Body of pancreas (tissue), 4 donors: Measurements from ENCODE around the gene RPS16. TPM values are rescaled to one million over a fixed set of nuclear protein-coding genes. Genes with fewer than 3 reads are reported as not detected.

ENCODE experiments used
- ATAC-seq: fragments of 150-250 bp; one replicate; pipeline ENCODE4 v1.9.1; 2016
- DNase-seq, 4 donors: peaks; one replicate each; pipeline ENCODE4 v3.0.0-alpha.2; 2019
- H3K27ac ChIP-seq, 4 donors: fragments of 200-600 bp; sonication (generic); 1 replicate in 3 of 4; 2 replicates in 1 of 4; pipeline versions ENCODE4 v1.5.1 to v1.6.1; 2016 to 2019; ENCODE audit warnings: mild to moderate bottlenecking in 1 of 4, mixed read lengths in 1 of 4, moderate library complexity in 1 of 4
- H3K27me3 ChIP-seq, 2 donors: fragments of 200-600 bp; sonication (generic); one replicate each; pipeline ENCODE4 v1.6.0; 2016; ENCODE audit warnings: mild to moderate bottlenecking in 1 of 2
- H3K36me3 ChIP-seq, 2 donors: fragments of 200-600 bp; sonication (generic); replicated peaks in 1 of 2; 2 replicates each; pipeline ENCODE4 v1.5.1; 2016; ENCODE audit warnings: low read depth in 2 of 2; ENCODE audit not compliant: insufficient read depth in 1 of 2
- H3K4me1 ChIP-seq: fragments of 200-600 bp; sonication (generic); one replicate; pipeline ENCODE4 v1.6.0; 2016
- H3K4me3 ChIP-seq, 2 donors: fragments of 200-600 bp; sonication (generic); 1 replicate in 1 of 2; 2 replicates in 1 of 2; pipeline ENCODE4 v1.5.1; 2016 to 2019
- H3K9me3 ChIP-seq, 3 donors: fragments of 200-600 bp; sonication (generic); 1 replicate in 2 of 3; 2 replicates in 1 of 3; pipeline ENCODE4 v1.5.1; 2016
- CTCF ChIP-seq, 7 experiments: fragments of 450-650 bp in 4 of 7; fragments of 200-600 bp in 3 of 7; sonication (generic) in 3 of 7; IDR thresholded peaks; one replicate each; pipeline ENCODE4 v1.5.1; 2016 to 2019; ENCODE audit warnings: antibody characterized with exemption in 7 of 7
- POLR2A ChIP-seq, 3 donors: fragments of 450-650 bp; IDR thresholded peaks; one replicate each; pipeline ENCODE4 v1.6.1; 2016; ENCODE audit warnings: antibody characterized with exemption in 3 of 3, mild to moderate bottlenecking in 2 of 3
- WGBS, 2 donors: methylation state at CpG; one replicate each; pipeline ENCODE4 v1.1.5; 2017; 5-methylcytosine and 5-hydroxymethylcytosine counted together
- intact Hi-C: fragments of 100-400 bp; cut with DNase I; formaldehyde crosslinking; loops from one replicate; pipeline ENCODE4 v1.15.1; 2023
- total RNA-seq, 2 donors: library from RNA; depleted of rRNA; stranded (reverse); fragments of >200 nt; gene quantifications; one replicate each; pipeline ENCODE4 v1.1.0, GENCODE V29; 2016

RPS16 gene
- total RNA-seq, 2 donors from 2014 or later: 573 to 1,475 TPM

- Histone ChIP-seq H3K27me3 (no peaks in the 10 kb centered on the region), H3K4me3 (no peak overlapping the region), H3K9me3 (no peaks in the 10 kb centered on the region), H3K27ac (no peak overlapping the region), H3K36me3 (peaks cover 35 to 86% of the 10 kb centered on the region in 2 donors), H3K4me1 (no peaks in the 10 kb centered on the region)
- ATAC-seq (no peak), DNase-seq (no peak)
- no peak for TF ChIP-seq POLR2A (IDR thresholded peaks at IDR 0.05)
- TF ChIP-seq CTCF (IDR thresholded peaks at IDR 0.05): no peak
- WGBS, 2 donors: 72 to 91% methylated on average over 6 of the region's 6 CpGs
- intact Hi-C loops: no loop called here
Observed at GRCh38 chr19:39469567-39469966, 33.8 kb upstream of the RPS16 start.

GRCh38 chr19:39469036-39469435 lies 33.3 kb upstream of the RPS16 start:
- no peak for DNase-seq
- Histone ChIP-seq H3K36me3 (peaks cover 29 to 85% of the 10 kb centered on the region in 2 donors), H3K27me3 (no peaks in the 10 kb centered on the region), H3K4me3 (no peak overlapping the region), H3K9me3 (no peaks in the 10 kb centered on the region), H3K4me1 (no peaks in the 10 kb centered on the region), H3K27ac (no peak overlapping the region)
- TF ChIP-seq POLR2A (IDR thresholded peaks at IDR 0.05) (no peak), CTCF (IDR thresholded peaks at IDR 0.05) (no peak)
- intact Hi-C loops: no loop called here
- ATAC-seq: no peak
- 80 to 85% methylated on average over 7 to 9 of the region's 11 CpGs for WGBS, 2 donors

GRCh38 chr19:39467941-39468340 lies 32.2 kb upstream of the RPS16 start:
- Histone ChIP-seq H3K27ac (no peak overlapping the region), H3K4me3 (no peak overlapping the region), H3K27me3 (no peaks in the 10 kb centered on the region), H3K9me3 (no peaks in the 10 kb centered on the region), H3K4me1 (no peaks in the 10 kb centered on the region), H3K36me3 (peaks cover 29 to 78% of the 10 kb centered on the region in 2 donors)
- TF ChIP-seq CTCF (IDR thresholded peaks at IDR 0.05) (no peak), POLR2A (IDR thresholded peaks at IDR 0.05) (no peak)
- intact Hi-C loops: no loop called here
- WGBS, 2 donors: 95% methylated on average over 7 of the region's 7 CpGs; no CpG with 5 or more reads in 1 of the 2 donors
- no peak for DNase-seq
- ATAC-seq: no peak

GRCh38 chr19:39465956-39466747 lies 30.4 kb upstream of the RPS16 start:
- H3K36me3 ChIP-seq: peaks cover 24 to 62% of the 10 kb centered on the region in 2 donors

More at GRCh38 chr19:39465956-39466747, 30.4 kb upstream of the RPS16 start:
- TF ChIP-seq POLR2A (IDR thresholded peaks at IDR 0.05): no peak
- no peak for TF ChIP-seq CTCF (IDR thresholded peaks at IDR 0.05)
- ATAC-seq (no peak), DNase-seq (no peak)
- H3K4me3 ChIP-seq: no peak overlapping the region
- H3K4me1 ChIP-seq: no peaks in the 10 kb centered on the region
- 92 to 95% methylated on average over 10 to 18 of the region's 18 CpGs for WGBS, 2 donors
- H3K9me3 ChIP-seq: no peaks in the 10 kb centered on the region
- H3K27me3 ChIP-seq: no peaks in the 10 kb centered on the region
- H3K27ac ChIP-seq: no peak overlapping the region
- intact Hi-C loops: no loop called here
